Stimulated activated CD4-positive, alpha-beta T cell treated with anti-CD3 and anti-CD28 coated beads, Interleukin-4, amount 100 ng/mL, for 24 hours (primary cell): ENCODE measurements around the gene ARPC4.
"Not testable (repeated sequence)": the region's sequence is repeated elsewhere in the genome, so short reads cannot be mapped to it uniquely, and the experiment has no call there.

Experiments used
- DNase-seq: peaks from one replicate; pipeline ENCODE4 v3.0.0-alpha.2; 2020

The ARPC4 gene

DNA sequence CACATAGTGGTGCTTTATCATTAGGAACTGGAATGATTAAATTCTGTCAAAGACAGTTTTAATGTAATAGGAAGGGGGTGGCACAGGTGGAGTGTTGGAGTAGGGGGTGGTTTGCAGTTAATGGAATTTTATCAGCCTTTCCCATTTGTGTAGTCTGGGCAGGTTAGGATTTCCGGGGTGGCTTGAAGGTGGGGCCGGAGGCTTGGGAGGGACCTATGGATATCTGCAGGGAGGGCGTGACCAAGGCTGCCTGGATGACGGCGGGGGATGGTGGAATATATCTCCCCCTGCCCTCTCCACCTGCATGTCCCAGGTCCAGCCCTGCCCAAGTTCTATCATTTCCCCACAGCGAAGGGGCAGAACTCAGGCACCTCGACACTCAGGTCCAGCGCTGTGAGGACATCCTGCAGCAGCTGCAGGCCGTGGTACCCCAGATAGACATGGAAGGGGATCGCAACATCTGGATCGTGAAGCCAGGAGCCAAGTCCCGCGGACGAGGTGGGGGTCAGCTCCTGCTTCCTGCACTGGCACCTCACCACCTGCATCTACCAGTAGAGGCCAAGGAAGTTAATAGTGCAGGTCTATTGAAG lies 32.7 kb downstream of the ARPC4 start:
- no peak for DNase-seq

DNA sequence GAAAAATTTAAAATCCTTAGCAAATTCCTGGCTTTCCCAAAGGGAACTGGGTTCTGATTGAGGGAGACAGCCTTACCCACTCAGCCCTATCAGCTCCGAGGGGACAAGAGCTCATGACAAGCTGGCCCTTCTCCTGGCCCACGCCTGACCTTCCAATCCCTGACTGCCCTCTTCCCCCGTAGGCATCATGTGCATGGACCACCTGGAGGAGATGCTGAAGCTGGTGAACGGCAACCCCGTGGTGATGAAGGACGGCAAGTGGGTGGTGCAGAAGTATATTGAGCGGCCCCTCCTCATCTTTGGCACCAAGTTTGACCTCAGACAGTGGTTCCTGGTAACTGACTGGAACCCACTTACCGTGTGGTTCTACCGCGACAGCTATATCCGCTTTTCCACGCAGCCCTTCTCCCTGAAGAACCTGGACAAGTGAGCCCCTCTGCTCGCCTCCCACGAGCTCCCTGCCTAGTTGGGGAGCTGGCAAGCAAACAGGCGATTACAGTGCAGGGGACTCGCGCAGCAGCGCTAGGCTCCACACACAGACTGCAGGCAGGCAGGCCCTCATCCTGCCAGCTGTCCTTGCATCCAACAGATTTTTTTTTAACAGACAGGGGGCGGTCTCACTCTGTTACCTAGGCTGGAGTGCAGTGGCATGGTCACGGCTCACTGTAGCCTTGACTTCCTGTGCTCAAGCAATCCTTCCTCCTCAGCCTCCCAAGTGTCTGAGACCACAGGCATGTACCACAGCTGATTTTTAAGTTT lies 34.1 kb downstream of the ARPC4 start:
- peak; percentile 27 for DNase-seq

DNA sequence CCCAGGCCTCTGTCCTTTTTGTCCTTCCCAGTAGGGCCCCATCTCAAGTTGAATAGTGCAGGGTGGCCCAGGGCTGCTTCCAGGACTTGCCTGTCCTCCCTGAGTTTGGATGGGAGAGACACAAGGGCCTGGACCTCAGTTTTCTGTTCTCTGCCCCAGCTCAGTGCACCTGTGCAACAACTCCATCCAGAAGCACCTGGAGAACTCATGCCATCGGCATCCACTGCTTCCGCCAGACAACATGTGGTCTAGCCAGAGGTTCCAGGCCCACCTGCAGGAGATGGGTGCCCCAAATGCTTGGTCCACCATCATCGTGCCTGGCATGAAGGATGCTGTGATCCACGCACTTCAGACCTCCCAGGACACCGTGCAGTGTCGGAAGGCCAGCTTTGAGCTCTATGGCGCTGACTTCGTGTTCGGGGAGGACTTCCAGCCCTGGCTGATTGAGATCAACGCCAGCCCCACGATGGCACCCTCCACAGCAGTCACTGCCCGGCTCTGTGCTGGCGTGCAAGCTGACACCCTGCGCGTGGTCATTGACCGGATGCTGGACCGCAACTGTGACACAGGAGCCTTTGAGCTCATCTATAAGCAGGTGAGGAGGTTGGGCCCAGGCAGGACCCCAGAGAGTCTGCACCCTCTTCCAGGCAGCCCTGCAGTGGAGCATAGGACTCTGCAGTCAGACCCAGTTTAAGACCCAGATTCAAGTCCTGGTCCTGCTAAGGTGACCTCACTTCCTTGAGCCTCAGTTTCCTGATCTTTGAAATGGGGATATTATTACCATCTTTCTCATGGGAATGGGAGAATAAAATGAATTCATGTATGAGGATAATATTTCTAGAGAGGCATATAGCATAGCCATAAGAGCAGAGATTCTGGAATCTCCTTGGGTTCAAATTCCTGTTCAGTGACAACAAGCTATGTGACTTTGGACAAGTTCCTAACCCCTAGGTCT lies 36.2 kb downstream of the ARPC4 start:
- no peak for DNase-seq

DNA sequence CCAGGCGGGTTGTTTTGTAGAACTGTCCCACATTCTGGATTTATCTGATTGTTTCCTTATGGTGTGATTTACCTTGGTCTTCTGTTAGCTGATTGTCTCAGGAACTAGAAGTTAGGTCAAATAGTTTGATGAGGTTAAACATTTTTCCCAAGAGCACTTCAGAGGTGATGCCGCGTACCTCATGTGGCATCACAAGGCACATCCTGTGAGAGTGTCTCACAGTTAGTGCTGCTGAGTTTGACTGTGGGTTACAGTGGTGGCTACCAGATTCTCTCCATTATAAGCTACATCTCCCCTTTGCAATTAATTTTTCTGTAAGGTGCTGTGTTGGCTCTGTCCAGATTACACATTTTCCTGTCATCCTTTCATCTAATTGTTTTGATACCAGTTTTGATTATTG lies 38.4 kb downstream of the ARPC4 start:
- no peak for DNase-seq

DNA sequence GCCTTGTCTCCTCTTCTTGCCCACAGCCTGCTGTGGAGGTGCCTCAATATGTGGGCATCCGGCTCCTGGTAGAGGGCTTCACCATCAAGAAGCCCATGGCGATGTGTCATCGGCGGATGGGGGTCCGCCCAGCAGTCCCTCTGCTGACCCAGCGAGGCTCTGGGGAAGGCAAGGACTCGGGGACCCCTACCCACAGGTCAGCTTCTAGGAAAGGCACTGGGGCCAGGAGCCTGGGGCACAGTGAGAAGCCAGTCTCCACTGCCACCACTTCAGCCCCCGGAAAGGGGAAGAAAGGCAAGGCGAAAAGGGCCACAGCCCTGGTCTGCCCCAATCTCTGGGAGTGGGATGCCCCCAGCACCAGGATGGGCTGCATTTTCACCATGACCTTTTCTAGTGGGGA lies 40.2 kb downstream of the ARPC4 start:
- DNase-seq: no peak

DNA sequence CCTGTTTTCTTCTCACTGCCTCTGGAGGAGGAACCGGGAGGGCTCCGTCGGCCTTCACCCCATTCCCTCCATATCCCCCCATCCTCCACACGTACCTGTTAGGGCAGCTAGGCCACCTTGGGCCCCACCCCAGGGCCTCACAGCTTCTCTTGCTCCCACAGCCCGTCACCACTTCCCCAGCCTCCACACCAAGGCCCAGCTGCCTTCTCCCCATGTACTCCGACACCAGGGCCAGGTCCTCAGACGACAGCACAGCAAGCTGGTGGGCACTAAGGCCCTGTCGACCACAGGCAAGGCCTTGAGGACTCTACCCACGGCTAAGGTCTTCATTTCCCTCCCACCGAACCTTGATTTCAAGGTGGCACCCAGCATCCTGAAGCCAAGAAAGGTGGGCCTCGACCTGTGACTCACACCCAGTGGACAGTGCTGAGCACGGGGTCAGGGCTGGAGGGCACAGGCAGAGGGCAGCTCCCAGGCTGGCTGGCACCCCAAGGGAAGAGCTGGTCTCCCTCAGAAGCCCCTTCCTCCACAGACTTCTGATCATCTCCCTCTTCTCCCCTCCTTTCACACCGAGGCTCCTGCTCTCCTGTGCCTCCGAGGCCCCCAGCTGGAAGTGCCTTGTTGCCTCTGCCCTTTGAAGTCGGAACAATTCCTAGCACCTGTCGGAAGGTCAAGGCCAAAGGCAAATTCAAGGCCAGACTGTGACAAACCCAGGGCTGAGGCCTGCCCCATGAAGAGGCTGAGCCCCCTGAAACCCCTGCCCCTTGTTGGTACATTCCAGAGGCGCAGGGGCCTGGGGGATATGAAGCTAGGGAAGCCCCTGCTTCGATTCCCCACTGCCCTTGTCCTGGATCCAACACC lies 41.9 kb downstream of the ARPC4 start:
- DNase-seq: no peak

DNA sequence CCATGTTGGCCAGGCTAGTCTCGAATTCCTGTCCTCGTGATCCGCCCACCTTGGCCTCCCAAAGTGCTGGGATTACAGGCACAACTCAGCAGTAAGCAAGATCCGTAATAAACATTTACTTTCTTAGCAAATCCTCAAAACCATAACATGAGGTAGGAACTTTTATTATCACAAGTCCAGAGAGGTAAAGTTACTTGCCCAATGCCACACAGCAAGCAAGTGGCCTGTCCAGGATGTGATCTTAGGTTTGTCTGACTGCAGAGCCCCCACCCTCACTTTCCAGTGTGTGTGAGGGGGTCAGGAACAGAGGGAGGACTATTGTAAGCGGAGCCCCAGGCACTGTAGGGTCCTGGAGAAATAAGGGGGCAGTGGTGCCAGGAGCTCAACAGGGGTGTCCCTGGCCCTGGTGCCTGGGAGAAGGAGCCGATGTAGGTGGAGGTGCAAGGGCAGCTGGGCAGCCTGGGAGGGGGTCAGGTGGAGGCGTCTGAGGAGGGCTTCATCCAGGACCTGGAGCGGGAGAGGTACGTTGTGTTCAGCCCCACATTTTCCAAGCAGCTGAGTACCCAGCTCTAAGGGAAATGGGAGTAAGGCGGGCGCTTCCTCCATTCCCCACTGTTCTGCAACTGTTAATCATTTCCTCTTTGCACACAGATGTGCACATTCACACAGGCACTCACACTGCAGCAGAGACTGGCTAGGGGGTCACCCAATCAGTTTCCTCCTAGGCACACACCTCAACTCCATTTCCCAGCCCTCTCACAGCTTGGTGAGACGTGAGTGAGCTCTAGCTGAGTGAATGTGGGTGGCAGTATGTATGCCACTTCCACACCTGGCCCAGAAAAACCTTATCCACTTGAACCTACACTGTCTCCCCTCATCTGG lies 45.1 kb downstream of the ARPC4 start:
- DNase-seq: no peak

DNA sequence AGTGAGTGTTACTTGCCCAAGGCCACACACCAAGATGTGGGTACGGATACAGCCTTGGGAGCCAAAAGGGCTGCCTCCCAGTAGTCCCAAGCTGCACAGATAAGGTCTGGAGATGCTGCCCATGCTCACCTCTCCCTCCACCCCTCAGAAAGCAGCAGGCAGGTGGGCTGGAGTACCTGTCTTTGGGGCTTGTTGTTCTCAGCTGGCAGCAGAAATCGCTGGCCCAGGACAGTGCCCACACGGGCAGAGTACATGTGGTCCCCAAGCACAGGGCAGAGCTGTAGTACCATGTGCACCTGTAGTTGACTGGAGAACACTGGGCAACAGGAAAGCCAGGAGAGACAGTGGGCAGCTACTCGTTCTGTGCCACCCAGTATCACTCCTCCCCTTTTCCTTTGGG lies 46.0 kb downstream of the ARPC4 start:
- DNase-seq: no peak

DNA sequence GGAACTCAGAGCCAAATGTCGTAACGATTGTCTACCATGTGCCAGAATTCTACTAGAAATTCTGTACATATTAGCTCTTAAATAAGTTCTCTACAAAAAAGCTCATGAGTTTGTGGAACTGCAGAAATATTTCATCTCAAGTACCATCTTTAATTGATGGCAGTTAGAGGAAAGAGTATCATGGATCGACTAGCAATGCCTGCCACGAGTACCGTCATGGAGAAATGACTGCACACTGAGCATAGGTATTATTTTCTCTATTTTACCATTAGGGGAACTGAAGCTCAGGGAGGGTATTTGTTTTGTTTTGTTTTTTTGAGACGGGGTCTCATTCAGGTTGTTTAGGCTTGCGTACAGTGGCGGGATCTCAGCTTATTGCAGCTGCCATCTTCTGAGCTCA lies 48.1 kb downstream of the ARPC4 start:
- DNase-seq: no peak

DNA sequence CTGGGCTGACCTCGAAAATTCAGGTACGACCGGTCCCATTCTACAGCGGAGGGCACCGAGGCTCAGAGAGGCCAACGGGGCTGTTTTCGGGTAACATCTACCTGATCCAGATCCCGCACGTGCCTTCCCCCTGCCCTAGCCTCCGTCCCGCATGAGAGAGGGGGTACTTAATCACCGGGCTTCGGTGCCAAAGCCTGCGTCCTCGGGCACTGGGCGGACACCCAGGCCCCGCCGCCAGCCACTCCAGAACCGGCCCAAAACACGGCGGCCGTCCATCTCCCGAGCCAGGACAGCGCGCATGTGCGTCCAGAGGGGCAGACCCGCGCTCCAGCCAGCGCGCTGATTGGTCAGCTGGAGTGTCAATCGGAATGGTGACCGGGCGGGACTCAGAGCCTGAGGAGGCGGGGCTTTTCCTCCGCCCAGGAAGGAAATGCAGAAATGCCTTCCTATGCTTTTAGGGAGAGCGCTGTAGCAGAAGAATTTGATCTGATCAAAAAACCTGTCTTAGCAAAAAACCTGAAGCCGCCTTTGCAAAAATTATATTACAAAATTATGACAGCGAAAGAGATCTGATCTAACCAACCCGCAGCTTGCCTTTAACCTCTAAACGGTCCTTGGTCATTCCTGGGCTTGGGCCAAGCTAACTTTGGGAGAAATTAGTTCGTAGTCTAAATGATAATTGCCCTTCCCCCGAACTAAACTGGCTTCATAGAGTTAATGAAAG lies 51.0 kb downstream of the ARPC4 start, which contains the start of gene RPUSD3:
Gene RPUSD3, minus strand, starts transcription at position 294 of the 724 bp plus-strand sequence. Its CDS starts 18 bp downstream, at position 276.
- peak; percentile 98 for DNase-seq

DNA sequence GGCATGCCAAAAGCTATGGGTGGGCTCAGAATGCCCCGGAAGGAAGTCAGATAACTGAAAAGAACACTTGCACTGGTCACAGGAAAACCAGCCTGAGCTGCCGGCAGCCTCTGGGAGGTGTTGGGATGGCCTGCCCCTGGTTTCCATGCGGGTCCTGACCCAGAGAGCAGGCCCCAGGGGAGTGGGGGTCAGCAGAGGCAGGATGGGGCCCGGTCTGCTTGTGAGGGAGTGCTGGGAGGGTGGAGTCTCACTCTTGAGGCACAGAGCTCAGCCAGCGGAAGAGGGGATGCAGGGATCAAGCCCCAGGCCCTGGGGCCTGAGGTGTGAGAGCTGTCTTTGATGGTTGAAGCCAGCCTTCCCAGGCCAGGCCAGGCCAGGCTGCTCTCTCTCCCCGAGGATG lies 53.3 kb downstream of the ARPC4 start:
- DNase-seq: no peak

DNA sequence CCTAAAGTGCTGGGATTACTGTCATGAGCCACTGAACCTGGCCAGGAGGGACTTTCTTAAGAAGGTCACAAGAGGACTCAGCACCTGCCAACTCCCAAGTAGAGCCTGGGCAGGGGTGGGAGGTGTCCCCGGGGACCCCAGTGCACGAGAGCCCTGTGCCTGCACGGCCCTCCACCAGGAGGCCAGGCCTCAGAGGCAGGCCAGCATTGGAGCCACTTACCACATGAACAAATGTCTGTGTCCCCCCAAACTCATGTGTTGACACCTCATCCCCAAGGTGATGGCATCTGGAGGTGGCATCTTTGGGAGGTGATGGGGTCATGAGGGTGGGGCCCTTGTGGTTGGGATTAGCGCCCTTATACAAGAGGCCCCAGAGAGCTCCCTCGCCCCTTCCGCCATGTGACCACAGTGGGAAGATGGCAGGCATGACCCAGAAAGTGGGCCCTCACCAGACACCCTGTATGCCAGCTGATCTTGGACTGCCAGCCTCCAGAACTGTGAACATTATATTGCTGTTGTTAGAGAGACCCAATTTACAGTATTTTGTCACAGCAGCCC lies 54.1 kb downstream of the ARPC4 start:
- DNase-seq: no peak

DNA sequence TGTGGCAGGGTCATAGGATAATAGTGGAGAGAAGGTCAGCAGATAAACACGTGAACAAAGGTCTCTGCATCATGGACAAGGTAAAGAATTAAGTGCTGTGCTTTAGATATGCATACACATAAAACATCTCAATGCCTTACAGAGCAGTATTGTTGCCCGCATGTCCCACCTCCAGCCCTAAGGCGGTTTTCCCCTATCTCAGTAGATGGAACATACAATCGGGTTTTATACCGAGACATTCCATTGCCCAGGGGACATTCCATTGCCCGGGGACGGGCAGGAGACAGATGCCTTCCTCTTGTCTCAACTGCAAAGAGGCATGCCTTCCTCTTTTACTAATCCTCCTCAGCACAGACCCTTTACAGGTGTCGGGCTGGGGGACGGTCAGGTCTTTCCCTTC lies 55.0 kb downstream of the ARPC4 start:
- not testable (repeated sequence) for DNase-seq

DNA sequence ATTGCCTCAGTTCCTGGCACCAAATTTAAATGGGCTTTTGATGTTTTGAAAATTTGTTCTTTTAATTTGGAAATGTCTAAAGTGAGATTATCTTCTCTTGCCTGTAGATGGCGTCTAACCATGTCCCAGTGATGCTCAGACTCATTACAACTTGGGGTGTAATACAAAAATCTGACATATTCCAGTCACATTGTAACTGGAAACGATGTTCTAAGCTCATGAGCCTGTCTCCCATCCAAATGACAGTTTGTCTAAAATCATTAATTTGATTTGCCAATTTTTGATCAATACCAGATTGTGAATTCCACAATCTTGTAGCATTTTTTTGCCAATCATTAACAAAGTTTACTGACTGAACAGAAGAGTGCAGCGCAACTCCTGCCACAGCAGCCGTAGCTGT lies 56.0 kb downstream of the ARPC4 start:
- DNase-seq: peak; percentile 20

DNA sequence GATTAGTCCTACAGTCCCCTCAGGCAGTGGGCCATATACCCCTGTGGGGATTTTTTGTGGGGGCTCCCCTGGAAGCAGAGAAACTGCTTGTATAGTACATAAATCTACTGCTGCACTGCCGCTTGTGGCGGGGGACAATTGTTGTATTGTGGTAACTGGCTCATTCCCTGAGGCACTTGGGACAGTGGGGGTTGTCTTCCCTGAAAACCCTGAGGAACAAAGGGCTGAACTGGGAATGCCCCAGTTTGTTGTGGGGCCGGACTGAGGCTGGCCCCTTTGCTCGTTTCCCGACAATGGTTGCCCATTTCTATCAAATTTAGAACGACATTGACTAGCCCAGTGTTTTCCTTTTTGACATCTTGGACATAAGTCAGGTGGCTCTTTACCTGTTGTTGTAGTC lies 58.5 kb downstream of the ARPC4 start:
- DNase-seq: not testable (repeated sequence)

DNA sequence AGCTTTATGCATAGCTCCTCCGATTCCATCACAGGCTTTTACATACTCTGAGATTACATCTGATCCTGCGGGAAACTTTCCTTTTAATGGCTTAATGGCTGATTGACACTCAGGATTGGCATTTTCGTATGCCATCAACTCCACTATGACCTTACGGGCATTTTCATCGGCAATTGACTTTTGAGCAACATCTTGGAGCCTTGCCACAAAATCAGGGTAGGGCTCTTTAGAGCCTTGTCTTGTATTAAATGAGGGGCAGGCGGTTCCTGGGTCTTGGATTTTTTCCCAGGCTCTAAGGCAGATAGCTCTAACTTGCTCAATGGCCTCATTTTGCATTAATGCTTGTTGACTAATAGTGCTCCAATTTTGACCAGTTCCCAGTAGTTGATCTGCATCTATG lies 59.0 kb downstream of the ARPC4 start:
- not testable (repeated sequence) for DNase-seq

DNA sequence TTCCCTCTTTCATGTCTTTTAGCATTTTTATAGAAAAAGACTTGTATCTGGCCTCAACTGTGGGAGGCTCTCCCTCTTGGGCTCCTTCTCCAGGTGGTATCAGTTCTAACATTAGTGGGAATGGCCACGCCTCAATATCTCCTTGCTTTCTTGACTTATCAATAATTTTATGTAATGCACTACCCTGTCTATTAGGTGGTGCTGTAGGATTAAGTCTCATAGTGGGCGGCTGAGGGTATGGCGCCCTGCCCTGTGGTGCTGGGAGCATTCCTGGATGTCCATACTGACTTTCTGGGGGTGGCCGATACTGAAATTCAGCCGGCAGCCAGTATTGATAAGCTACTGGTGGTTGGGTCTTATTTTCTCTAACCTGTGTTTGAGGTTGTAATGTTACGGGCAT lies 59.6 kb downstream of the ARPC4 start:
- no peak for DNase-seq

DNA sequence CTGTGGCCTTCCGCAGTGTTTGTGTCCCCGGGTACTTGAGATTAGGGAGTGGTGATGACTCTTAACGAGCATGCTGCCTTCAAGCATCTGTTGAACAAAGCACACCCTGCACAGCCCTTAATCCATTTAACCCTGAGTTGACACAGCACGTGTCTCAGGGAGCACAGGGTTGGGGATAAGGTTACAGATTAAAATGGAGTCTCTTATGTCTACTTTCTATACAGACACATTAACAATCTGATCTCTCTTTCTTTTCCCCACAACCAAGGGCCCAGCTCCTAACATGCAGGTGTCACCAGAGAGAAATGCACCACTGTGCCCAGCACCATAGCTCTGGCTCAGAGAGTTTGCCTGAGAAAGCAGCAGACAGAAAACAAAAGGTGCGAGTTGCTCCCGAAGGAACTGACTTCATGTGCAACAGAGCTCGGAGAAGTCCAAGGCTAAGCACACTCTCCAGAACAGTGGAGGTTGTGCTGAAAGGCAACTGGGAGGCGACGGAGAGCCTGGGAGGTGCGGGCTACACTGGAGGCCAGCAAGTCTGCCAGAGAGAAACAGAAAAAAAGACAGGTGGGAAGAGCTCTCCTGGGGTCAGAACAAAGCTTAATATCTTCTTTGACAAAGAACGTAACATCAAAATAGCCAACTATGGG lies 61.5 kb downstream of the ARPC4 start:
- DNase-seq: not testable (repeated sequence)

DNA sequence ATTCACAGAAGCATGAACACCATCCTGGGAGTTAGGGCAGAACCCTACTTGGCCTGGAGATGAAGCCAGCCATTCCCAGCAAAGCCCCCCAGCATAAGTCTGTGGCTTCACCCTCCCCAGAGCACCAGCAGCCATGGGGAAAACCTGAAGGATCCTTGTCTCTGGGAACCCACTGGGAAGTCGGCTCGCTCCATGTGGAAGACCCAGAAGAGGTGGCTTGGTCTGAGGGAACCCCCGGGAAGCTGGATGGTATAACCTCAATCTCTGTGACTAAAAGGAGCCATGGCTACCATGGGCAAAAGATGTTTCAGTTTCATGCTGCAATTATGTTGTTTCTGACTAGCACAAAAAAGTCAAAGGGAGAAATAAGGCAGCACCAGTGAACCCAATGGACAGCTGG lies 62.7 kb downstream of the ARPC4 start:
- DNase-seq: no peak
